ENCODE data around the gene FAM161A.
"Not testable (repeated sequence)": the region's sequence is repeated elsewhere in the genome, so short reads cannot be mapped to it uniquely, and the experiment has no call there.

The FAM161A gene

GRCh38 chr2:61841286-61841685 lies 12.6 kb downstream of the FAM161A start:
- DNase-seq, result no peak

GRCh38 chr2:61834893-61835292 lies 19.0 kb downstream of the FAM161A start:
- no peak for DNase-seq

- no peak for DNase-seq
These were observed 19.9 kb downstream of the FAM161A start for GRCh38 chr2:61833971-61834370.

GRCh38 chr2:61832183-61832841 lies 21.5 kb downstream of the FAM161A start:
- DNase-seq, result no peak

GRCh38 chr2:61822255-61822654 lies 31.6 kb downstream of the FAM161A start:
- DNase-seq, result no peak

GRCh38 chr2:61816480-61817355 lies 37.1 kb downstream of the FAM161A start:
- DNase-seq, result no peak

GRCh38 chr2:61814539-61815160 lies 39.2 kb downstream of the FAM161A start:
- DNase-seq, result no peak

GRCh38 chr2:61813314-61813713 lies 40.5 kb downstream of the FAM161A start:
- not testable (repeated sequence) for DNase-seq

- no peak for DNase-seq
These were observed 42.0 kb downstream of the FAM161A start for GRCh38 chr2:61811821-61812220.

GRCh38 chr2:61810203-61810602 lies 43.7 kb downstream of the FAM161A start:
- DNase-seq, result not testable (repeated sequence)

- not testable (repeated sequence) for DNase-seq
These were observed 45.2 kb downstream of the FAM161A start for GRCh38 chr2:61808693-61809092.

GRCh38 chr2:61807036-61807757 lies 46.7 kb downstream of the FAM161A start:
- DNase-seq, result no peak

- DNase-seq, result no peak
These were observed 51.3 kb downstream of the FAM161A start for GRCh38 chr2:61802548-61802947.

GRCh38 chr2:61799099-61799498 lies 54.8 kb downstream of the FAM161A start:
- no peak for DNase-seq

- DNase-seq, result not testable (repeated sequence)
These were observed 56.4 kb downstream of the FAM161A start for GRCh38 chr2:61797446-61797845.

GRCh38 chr2:61795408-61795807 lies 58.5 kb downstream of the FAM161A start:
- DNase-seq, result no peak

- peak in 1 of 2 experiments; percentile 2 for DNase-seq
These were observed 60.4 kb downstream of the FAM161A start for GRCh38 chr2:61793389-61793836.

GRCh38 chr2:61792355-61792890 lies 61.4 kb downstream of the FAM161A start:
- DNase-seq, result no peak

GRCh38 chr2:61789807-61790602 lies 63.9 kb downstream of the FAM161A start:
- no peak for DNase-seq

GRCh38 chr2:61787941-61788563 lies 65.8 kb downstream of the FAM161A start:
- DNase-seq, result no peak

GRCh38 chr2:61786876-61787275 lies 67.0 kb downstream of the FAM161A start:
- no peak for DNase-seq

Measured in NCI-H1930 (cell line).